HG03103 (cell line): ENCODE data around the gene CDK9.
"Not testable (repeated sequence)": the region's sequence is repeated elsewhere in the genome, so short reads cannot be mapped to it uniquely, and the experiment has no call there.

Source experiments
- ATAC-seq: cut with Tn5 transposase; IDR thresholded peaks from one replicate; pipeline ENCODE4 v1.9.1; 2021; ENCODE audit warnings: low read depth; ENCODE audit not compliant: unreplicated experiment

Gene CDK9

DNA sequence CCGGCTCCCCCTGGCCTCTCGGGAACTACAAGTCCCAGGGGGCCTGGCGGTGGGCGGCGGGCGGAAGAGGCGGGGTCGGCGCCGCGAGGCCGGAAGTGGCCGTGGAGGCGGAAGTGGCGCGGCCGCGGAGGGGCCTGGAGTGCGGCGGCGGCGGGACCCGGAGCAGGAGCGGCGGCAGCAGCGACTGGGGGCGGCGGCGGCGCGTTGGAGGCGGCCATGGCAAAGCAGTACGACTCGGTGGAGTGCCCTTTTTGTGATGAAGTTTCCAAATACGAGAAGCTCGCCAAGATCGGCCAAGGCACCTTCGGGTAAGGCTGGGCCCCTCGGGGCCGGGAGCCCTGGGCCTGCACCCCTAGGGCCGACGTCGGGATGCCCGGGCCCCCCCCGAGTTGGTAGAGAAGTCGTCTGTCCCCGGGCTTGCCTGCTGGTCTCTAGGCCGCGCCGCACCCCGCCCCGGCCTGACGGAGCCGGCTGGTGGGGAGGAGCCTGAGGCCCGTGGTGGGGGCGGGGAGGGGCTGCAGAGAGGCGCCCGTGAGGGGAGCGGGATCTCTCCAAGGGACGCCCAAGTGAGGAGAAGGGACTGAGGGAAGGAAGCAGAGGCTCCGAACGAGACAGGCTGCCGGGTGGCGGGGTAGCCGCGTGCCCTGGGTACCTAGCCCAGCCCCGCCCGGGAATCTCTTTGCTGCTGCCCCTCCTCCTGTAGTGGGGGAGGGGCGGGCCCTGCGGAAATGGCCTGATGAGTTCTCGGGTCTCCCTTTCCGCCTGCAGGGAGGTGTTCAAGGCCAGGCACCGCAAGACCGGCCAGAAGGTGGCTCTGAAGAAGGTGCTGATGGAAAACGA is at the start of gene CDK9:
Gene CDK9, plus strand, starts transcription at position 102 of the 840 bp plus-strand sequence. Its CDS starts 115 bp downstream, at position 217.
- ATAC-seq = peak; percentile 56

DNA sequence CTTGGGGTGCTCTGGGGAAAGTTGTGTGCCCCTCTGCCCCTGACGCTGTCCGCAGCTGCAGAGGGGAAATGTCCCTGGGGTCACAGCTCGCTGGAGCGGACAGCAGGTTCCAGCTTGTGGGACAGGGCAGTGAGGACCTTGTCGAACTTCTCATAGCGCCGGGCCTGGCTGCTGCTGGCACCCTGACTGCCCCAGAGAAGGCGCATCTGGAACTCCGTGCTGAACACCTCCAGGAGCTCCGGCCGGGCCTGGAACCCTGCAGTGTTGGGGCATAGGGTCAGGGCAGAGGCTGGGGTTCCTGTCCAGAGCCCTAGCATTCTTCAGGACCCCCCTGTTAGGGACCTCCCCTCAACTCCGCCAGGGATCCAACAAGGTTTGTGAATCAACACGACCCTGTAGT is 47.2 kb upstream of the CDK9 start:
- ATAC-seq = no peak

DNA sequence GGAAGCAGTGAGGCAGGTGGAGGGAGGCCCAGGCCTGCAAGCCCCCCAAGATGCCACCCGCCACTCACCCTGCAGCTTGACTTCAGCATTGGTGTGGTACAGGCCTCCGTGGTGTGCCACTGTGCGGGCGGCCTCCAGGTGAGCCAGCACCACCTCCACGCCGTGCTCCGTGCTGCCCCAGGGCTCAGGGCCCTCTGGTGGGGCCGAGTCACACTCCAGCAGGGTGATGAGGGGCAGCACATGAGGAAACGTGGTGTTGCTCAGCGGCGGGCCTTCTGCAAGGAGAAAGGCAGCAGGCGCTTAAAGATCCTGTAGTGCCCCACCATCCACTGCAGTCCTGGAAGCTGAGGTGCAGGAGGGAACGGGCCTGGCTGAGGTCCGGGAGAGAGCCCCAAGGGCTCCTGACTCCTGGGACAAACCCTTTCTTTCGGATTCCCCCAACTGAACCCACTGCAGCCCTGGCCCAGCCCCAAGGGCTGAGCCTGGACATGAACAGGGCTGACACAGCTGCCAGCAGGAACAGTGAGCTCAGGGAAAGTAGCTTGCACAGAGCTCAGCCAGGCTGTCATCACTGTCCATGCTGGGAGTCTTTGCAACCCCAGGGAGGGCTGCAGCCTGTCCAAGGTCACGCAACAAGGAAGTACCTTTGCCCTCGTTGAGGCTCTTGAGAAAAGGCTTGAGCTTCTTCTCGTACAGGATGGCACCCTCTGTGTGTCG is 46.1 kb upstream of the CDK9 start:
- ATAC-seq = no peak

DNA sequence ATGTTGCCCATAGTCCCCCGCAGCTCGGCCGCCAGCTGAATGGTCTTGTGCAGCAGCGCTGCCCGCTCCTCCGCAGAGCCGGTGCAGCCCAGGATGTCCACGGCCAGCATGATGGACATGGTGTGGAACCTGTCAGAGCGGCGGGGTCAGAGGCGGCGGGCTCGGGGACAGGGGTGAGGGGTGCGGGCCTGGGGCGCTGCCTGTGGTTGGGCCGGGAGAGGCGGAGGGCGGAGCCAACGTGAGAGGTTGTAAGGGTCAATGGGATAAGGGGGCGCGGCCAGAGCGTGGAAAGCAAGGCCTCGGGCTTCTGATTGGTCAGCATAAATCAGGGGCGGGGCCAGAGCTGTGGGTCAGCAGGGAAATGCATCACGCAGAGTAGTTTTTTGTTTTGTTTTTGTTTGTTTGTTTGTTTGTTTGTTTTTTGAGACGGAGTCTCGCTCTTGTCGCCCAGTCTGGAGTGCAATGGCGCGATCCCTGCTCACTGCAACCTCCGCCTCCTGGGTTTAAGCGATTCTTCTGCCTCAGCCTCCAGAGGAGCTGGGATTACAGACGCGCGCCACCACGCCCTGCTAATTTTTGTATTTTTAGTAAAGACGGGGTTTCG is 43.9 kb upstream of the CDK9 start:
- no peak for ATAC-seq

DNA sequence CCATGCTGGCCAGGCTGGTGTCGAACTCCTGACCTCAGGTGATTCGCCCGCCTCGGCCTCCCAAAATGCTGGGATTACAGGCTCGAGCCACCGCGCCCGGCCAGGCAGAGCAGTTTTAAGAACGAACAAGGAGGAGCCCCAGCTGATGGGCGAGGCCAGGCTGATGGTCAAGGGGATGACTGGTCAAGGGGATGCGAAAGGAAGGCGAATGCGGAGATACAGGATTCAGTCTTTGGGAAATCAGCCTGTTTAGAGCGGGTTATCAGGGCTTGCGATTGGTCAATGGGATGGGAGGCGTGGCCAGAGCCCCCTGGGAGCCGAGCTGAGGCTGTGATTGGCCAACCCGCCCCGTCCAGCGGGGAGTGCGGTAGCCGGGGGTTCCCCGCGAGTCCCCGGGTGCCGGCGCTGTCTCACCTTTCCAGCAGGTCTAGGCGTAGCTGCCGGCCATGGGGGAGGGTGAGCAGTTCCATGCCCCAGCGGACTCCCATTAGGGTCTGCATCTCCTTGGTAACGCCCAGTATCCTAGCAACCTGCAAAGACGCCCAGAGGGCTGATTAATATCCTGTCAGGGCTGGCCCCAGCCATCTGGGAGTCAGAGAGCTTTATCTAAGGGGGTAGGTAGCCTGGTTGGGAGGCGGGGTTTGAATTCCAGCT is 43.3 kb upstream of the CDK9 start:
- no peak for ATAC-seq

DNA sequence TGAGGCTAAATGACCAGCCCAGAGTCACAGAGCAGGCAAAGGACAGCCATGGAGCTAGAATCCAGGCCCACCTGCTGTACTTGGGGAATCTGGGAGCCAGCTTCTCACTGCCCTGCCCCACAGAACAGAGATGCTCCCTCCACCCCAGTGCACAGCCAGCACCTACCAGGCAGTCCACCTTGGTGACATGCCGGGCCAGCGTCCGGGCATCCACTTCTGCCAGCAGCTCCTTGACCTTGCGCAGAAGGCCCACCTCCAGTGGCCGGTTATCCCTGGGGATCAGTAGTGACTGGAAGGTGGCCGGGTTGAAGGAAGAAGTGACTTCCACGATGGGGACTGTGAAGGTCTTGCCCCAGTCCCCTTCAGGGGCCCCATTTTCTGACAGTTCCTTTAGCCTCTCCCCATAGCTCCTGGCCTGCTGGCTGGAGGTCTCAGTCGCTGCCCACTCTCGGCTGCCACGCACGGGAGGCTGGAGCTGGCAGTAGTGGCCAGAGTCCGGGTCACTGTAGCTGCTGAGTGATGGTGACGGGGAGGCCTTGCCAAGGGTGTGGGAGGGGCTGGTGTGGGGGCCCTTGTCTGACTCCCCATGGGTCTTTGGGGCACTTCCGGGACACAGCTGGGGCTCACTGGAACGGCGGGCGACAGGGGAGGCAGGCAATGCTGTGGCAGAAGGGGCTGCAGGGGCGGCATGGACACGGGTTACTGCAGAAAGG is 41.3 kb upstream of the CDK9 start:
- ATAC-seq = no peak

DNA sequence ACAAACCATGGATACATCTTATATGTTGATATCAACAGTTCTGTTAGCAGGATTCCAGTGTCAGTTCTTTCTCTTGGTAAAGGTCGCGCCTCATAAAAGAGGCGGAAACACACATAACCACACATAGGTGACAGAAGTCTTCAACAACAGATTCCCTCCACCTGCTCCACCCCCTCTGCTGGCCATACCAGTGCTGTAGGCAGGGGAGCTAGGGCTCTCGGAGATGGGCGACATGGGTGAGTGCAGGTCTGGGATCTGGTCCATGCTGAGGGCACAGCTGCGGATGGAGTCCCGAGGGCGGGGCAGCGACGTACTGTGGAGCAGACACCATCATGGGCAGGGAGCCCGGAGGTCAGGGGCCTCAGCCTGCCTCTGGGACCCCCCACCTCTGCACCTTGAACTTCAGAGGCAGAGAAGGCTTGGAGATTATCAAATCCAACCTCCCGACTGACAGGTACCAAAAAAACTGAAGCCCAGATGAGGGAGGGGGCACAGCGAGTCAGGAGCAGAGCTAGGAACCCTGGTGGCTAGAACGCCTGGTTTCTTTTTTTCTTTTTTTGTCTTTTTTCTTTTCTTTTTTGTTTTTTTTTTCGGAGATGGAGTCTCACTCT is 38.8 kb upstream of the CDK9 start:
- ATAC-seq = no peak

DNA sequence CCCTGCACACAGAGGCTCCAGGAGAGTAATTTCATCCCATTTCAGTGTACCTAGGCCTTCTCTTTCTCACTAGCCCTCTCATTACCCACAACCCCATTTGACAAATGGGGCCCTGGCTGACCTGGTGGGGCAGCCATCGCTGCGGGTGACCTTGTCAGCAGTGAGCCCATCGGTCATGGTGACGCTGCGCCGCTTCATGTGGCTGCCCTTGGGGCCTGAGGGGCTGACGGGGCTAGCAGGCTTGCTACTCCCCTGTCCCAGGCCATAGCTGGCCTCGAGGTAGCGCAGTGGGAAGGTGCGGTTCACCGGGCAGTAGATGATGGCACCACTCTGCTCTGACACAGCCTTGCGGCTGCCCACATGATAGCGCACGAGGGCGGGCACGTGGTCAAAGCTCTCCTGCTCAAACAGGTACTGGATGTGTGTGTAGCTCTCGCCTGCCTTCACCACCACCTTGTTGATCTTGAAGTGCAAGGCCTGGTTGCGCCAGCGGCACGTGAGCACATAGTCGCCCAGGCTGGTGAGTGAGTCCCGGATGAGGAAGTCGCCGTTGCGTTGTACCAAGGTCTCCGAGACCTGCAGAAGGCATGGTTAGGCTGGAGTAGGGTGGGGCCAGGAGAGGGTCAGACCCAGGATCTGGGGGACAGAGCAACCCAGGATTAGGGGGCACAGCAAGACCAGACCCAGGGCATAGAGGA is 36.6 kb upstream of the CDK9 start:
- ATAC-seq = no peak

DNA sequence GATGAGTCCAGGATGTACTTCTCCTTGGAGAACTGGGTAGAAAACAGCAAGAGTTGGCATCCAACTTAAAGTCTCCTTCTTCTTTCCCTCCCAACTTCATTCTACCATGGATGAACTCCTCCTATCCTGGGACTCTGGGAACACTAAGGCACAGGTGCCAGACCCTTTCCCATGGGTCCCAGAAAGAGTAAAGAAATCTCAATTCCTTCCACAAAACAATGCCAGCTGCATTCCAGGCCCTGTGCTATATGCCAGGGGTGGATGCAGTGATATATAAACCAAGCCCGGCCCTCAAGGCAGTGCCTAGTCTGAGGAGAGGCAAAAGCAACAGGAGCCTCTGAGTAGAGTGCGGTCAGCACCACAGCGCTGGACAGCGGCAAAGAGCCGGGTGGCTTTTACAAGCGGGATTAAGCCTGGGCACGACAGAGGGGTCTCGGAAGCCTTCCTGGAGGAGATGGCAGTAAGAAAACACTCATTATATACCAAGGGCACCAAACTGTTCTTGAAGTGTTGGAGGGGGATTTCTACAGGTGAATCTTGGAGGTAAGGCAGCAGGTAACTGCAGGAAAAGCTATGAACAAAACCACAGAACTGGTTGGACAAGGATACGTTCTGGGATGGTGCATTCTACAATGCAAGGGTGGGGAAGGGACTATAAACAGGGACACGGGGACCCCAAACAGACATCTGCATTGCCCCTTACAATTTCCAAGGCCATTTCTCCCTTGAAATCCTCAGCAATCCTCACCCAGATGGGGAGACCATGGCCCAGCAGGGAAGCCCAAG is 34.4 kb upstream of the CDK9 start:
- ATAC-seq = no peak

DNA sequence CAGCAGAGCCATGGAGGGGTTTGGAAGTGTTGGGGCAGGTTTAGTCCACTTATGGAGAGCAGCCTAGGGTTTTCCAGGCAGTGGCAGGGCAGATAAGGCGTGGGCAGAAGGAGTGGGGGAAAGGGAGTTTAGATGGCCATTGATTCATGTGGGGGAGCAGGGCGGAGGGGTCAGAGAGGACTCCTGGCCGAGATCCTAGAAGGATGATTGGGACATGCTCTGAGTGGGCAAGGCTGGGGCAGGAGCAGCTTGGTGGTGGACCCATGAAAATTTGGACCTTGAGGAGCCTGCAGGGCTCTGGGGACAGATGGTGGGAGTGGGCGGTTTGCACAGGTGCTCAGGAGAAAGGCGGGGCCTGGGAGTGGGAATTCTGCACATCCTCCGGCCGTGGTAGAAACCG is 32.7 kb upstream of the CDK9 start:
- ATAC-seq = no peak

DNA sequence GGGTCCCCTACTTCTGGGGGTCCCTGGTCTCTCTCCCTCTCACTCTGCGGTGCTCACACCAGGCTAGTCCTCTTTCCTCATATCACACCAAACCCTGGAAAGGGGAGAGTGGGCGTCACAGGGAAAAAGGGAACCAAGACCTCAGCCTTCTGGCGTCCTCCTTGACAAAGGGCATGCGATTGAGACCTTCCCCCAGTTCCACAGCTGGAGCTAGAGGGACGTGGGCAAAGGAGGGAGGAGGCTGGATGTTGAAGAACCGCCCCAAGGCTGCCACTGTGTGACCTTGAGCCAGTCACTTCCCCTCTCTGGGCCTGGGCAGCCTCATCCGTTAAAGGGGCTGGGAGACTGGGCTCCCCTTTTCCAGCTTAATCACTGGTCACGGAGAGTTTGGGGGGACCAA is 32.2 kb upstream of the CDK9 start:
- no peak for ATAC-seq

DNA sequence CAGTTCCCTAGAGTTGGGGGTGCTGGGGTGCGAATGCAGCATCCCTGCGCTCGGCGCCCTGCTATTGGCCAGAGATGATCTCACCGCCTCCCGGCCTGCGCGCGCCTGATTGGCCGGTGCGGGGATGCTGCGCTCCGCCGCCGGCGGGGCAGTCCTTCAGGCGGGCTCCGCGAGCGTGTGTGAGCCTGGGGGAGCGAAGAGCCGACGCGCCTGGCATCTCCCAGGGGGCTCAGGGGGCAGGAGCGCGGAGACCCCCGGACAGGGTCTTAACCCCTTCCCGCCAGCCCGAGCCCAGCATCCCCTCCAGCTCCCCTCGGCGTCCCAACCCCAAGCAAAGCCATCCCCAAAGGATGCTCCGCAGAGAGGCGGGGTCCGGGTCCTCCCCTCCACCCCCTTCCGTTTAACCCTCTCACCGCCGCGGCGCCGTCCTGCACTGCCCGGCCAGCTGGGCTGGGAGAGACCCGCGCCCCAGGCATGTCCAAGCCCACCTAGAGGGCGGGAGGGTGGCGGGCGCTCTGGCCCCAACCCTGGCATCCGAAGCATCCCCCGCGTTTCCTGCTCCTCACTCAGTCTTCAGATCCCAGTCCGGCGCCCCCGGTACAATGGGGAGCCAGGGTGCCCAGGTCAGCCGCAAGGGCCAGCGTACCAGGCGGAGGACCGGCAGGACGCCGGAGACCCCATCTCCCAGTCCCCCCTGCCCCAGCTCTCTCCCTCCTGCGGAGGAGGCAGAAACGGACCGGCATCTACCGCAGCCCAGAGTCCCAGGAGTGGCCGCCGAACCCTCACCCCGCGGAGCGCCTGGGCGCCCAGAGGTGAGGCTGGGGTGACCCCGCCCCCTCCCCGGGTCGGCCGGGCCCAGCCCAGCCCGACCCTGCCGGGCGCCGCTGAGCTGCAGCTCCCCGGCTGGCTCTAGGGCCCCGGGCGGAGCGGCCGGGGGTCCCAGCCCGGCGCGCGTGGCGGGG is 31.5 kb upstream of the CDK9 start:
- ATAC-seq = no peak

DNA sequence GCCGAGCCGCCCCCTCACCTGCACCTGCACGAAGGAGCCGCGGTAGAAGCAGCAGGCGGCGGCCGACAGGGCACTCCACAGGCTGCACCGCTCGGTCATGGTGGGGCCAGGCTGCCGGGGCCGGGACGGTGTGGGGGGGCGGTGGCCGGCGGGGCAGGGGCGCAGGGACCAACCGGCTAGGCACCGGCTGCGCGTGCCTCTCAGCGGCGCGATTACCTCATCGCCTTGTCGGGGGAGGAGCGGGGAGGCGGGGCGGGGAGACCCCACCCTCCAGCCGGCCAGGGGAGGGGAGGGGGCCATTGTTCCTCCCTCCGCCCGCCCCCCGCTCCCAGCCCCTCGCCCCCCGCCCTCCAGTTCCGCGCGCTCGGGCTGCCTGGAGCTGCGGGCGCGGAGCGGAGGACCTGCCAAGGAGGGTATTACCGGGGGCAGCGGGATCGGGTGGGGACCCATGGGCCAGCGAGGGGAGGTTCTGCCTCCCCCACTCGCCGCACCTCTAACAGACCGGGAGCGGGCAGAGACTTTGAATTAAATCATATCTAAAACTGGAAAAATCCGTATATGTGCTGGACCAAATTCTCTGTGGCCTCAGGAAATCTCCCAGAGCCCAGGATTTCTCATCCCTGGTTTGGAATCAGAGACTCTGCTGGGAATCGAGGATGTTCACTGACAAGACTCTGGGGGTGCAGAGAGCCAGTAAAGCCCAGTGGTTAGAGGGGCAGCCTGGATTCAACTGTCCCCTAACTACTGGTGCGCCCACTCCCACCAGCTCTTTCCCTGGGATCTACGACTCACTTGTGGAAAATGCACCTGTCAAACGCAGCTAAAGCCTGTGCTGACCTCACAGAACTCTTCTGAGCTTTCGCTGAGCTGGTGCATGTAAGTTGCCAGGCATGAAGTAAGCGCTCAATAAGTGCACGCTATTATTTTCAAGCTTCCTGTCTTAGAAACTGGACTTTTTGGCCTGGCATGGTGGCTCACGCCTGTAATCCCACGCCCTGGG is 30.5 kb upstream of the CDK9 start:
- no peak for ATAC-seq

DNA sequence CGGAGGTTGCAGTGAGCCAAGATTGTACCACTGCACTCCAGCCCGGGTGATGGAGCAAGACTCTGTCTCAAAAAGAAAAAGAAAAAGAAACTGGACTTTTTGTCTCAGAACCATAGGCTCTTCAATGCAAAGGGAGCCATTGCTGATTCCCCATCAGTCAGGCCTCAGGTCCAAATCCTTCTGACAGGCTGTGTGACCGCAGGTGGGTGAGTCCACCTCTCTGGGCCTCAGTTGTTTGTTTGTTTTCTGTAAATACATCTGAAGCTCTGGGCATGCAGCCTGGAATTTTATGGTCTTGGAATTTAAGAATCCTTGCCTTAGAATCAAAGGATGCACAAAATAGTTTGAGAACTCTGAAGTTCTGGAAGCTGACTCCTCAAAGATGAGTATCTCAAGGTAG is 29.6 kb upstream of the CDK9 start:
- ATAC-seq = no peak

DNA sequence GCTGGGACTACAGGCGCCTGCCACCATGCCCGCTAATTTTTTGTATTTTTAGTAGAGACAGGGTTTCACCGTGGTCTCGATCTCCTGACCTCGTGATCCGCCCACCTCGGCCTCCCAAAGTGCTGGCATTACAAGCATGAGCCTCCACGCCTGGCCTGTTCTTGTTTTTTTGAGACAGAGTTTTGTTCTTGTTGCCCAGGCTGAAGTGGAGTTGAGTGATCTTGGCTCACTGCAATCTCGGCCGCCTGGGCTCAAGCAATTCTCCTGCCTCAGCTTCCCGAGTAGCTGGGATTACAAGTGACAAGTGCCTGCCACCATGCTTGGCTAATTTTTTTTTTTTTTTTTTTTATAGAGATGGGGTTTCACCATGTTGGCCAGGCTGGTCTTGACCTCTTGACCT is 29.1 kb upstream of the CDK9 start:
- not testable (repeated sequence) for ATAC-seq

DNA sequence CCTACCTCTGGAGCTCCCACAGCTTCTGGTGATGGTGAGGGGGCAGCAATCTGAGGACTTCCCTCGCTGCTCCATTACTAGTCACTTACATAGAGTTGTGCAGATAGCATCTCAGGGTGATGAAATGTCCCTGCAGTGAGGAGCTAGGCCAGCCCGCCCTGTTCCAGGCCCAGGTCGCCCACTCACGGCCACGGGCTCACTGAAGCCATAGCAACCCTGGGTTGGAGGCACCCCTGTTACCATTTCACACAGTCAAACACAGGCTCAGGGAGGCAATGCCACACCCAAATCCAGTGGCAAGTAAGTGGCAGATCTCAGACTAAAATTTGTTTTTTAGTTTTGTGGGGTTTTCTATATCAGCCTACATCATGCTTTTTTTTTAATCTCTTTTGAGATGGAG is 27.0 kb upstream of the CDK9 start:
- no peak for ATAC-seq
